ENCODE measurements around the gene ARHGEF18. TPM values are rescaled to one million over a fixed set of nuclear protein-coding genes. Genes with fewer than 3 reads are reported as not detected.

ARHGEF18 gene
- total and polyA plus RNA-seq, 7 experiments from 2014 or later = 3.9 to 132 (median 124) TPM

DNA sequence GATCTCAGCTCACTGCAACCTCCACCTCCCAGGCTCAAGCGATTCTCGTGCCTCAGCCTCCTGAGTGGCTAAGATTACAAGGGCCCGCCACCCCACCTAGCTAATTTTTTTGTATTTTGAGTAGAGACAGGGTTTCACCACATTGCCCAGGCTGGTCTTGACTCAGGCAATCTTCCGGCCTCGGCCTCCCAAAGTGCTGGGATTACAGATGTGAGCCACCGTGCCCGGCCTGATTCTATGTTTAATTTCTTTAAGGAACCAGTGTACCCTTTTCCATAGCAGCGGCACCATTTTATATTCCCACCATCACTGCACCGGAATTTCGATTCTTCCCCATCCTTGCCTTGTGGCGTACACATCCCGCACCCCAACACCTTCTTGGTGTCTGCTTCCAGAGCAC lies 36.8 kb upstream of the ARHGEF18 start:
- Mint-ChIP-seq H3K4me1 (no peaks in the 10 kb centered on the region), H3K27ac (no peak overlapping the region), H3K9me3 (no peaks in the 10 kb centered on the region), H3K27me3 (no peaks in the 10 kb centered on the region), H3K36me3 (peaks cover 0 to 3% (median 0%) of the 10 kb centered on the region in 5 donors), H3K4me3 (no peak overlapping the region)
- intact Hi-C loops (cut with micrococcal nuclease) = no loop called here
- ATAC-seq (no peak), DNase-seq (no peak)
- Histone ChIP-seq H3K4me3 (ENCODE audit: low read length) (no peak overlapping the region), H3K4me1 (ENCODE audit: control insufficient read depth in 2 of 2, insufficient read depth in 2 of 2, low read length in 2 of 2) (no peaks in the 10 kb centered on the region), H3K9me3 (ENCODE audit: control insufficient read depth in 2 of 3, low read length in 3 of 3) (no peaks in the 10 kb centered on the region), H3K27ac (ENCODE audit: low read depth, low read length) (no peak overlapping the region), H3K36me3 (ENCODE audit: control insufficient read depth in 2 of 3, insufficient read depth in 3 of 3, low read length in 3 of 3) (no peaks in the 10 kb centered on the region), H3K27me3 (ENCODE audit: control insufficient read depth in 2 of 2, insufficient read depth in 2 of 2, low read length in 2 of 2) (no peaks in the 10 kb centered on the region)
- CTCF ChIA-PET = no interaction called here
- POLR2A ChIA-PET = no interaction called here

- H3K27me3 Mint-ChIP-seq = no peaks in the 10 kb centered on the region
- Histone ChIP-seq H3K27ac (ENCODE audit: low read depth, low read length) (no peak overlapping the region), H3K36me3 (ENCODE audit: control insufficient read depth in 2 of 3, insufficient read depth in 3 of 3, low read length in 3 of 3) (no peaks in the 10 kb centered on the region), H3K27me3 (ENCODE audit: control insufficient read depth in 2 of 2, insufficient read depth in 2 of 2, low read length in 2 of 2) (no peaks in the 10 kb centered on the region), H3K4me3 (ENCODE audit: low read length) (no peak overlapping the region), H3K4me1 (ENCODE audit: control insufficient read depth in 2 of 2, insufficient read depth in 2 of 2, low read length in 2 of 2) (no peaks in the 10 kb centered on the region), H3K9me3 (ENCODE audit: control insufficient read depth in 2 of 3, low read length in 3 of 3) (no peaks in the 10 kb centered on the region)
- ChIA-PET POLR2A (no interaction called here), CTCF (no interaction called here)
- no peaks in the 10 kb centered on the region for H3K4me1 Mint-ChIP-seq
- DNase-seq = no peak
- intact Hi-C loops (cut with micrococcal nuclease) = no loop called here
- no peak overlapping the region for H3K27ac Mint-ChIP-seq
- H3K9me3 Mint-ChIP-seq = peaks cover 0 to 2% (median 0%) of the 10 kb centered on the region in 11 donors
- ATAC-seq = no peak
- peaks cover 0 to 3% (median 0%) of the 10 kb centered on the region in 5 donors for H3K36me3 Mint-ChIP-seq
- no peak overlapping the region for H3K4me3 Mint-ChIP-seq
These were observed 35.9 kb upstream of the ARHGEF18 start for GRCh38 chr19:7312816-7313215.

- ChIA-PET POLR2A (no interaction called here), CTCF (no interaction called here)
- no peaks in the 10 kb centered on the region for H3K4me1 ChIP-seq (ENCODE audit: control insufficient read depth in 2 of 2, insufficient read depth in 2 of 2, low read length in 2 of 2)
- Mint-ChIP-seq H3K27ac (no peak overlapping the region), H3K27me3 (no peaks in the 10 kb centered on the region), H3K4me1 (no peaks in the 10 kb centered on the region), H3K4me3 (no peak overlapping the region), H3K9me3 (peaks cover 0 to 9% (median 5%) of the 10 kb centered on the region in 11 donors), H3K36me3 (peaks cover 0 to 6% (median 5%) of the 10 kb centered on the region in 5 donors)
- no peaks in the 10 kb centered on the region for H3K36me3 ChIP-seq (ENCODE audit: control insufficient read depth in 2 of 3, insufficient read depth in 3 of 3, low read length in 3 of 3)
- no peaks in the 10 kb centered on the region for H3K9me3 ChIP-seq (ENCODE audit: control insufficient read depth in 2 of 3, low read length in 3 of 3)
- ATAC-seq (no peak), DNase-seq (no peak)
- H3K27me3 ChIP-seq (ENCODE audit: control insufficient read depth in 2 of 2, insufficient read depth in 2 of 2, low read length in 2 of 2) = no peaks in the 10 kb centered on the region
- no peak overlapping the region for H3K27ac ChIP-seq (ENCODE audit: low read depth, low read length)
- intact Hi-C loops (cut with micrococcal nuclease) = no loop called here
- H3K4me3 ChIP-seq (ENCODE audit: low read length) = no peak overlapping the region
These were observed 30.6 kb upstream of the ARHGEF18 start for GRCh38 chr19:7318176-7318575.

GRCh38 chr19:7326105-7326877 lies 22.4 kb upstream of the ARHGEF18 start:
- ATAC-seq (no peak), DNase-seq (peak in 3 of 9 donors; percentile 7 to 40 (median 33))
- POLR2A ChIA-PET = no interaction called here
- H3K4me3 Mint-ChIP-seq = no peak overlapping the region
- no peaks in the 10 kb centered on the region for H3K36me3 ChIP-seq (ENCODE audit: control insufficient read depth in 2 of 3, insufficient read depth in 3 of 3, low read length in 3 of 3)
- peaks cover 0 to 8% (median 0%) of the 10 kb centered on the region in 3 experiments for H3K9me3 ChIP-seq (ENCODE audit: control insufficient read depth in 2 of 3, low read length in 3 of 3)
- intact Hi-C loops (cut with micrococcal nuclease) = loop anchor here in 1 of 2 donors (1.0 kb wide), 1 partner anchor 177 kb away; no protein-coding TSS in a partner anchor
- peaks cover 0 to 4% (median 3%) of the 10 kb centered on the region in 5 donors for H3K36me3 Mint-ChIP-seq
- H3K9me3 Mint-ChIP-seq = peaks cover 0 to 14% (median 5%) of the 10 kb centered on the region in 11 donors
- CTCF ChIA-PET = interaction anchor here (0.9 to 1.8 kb wide), 3 partner anchors 15 to 178 kb away, joined by 4 to 5 read pairs (median 4); no protein-coding TSS in a partner anchor
- H3K4me3 ChIP-seq (ENCODE audit: low read length) = no peak overlapping the region
- H3K27ac ChIP-seq (ENCODE audit: low read depth, low read length) = no peak overlapping the region
- H3K4me1 Mint-ChIP-seq = no peaks in the 10 kb centered on the region
- H3K27me3 ChIP-seq (ENCODE audit: control insufficient read depth in 2 of 2, insufficient read depth in 2 of 2, low read length in 2 of 2) = no peaks in the 10 kb centered on the region
- no peaks in the 10 kb centered on the region for H3K27me3 Mint-ChIP-seq
- no peak overlapping the region for H3K27ac Mint-ChIP-seq
- H3K4me1 ChIP-seq (ENCODE audit: control insufficient read depth in 2 of 2, insufficient read depth in 2 of 2, low read length in 2 of 2) = no peaks in the 10 kb centered on the region

GRCh38 chr19:7327802-7328201 lies 20.9 kb upstream of the ARHGEF18 start:
- no peaks in the 10 kb centered on the region for H3K4me1 Mint-ChIP-seq
- H3K9me3 ChIP-seq (ENCODE audit: control insufficient read depth in 2 of 3, low read length in 3 of 3) = peaks cover 0 to 8% (median 0%) of the 10 kb centered on the region in 3 experiments
- H3K27ac Mint-ChIP-seq = no peak overlapping the region
- ATAC-seq (no peak), DNase-seq (no peak)
- no peak overlapping the region for H3K4me3 Mint-ChIP-seq
- no peaks in the 10 kb centered on the region for H3K36me3 ChIP-seq (ENCODE audit: control insufficient read depth in 2 of 3, insufficient read depth in 3 of 3, low read length in 3 of 3)
- no peaks in the 10 kb centered on the region for H3K27me3 ChIP-seq (ENCODE audit: control insufficient read depth in 2 of 2, insufficient read depth in 2 of 2, low read length in 2 of 2)
- POLR2A ChIA-PET = interaction anchor here (0.7 to 0.8 kb wide), 2 partner anchors 179 to 313 kb away, joined by 3 read pairs; no protein-coding TSS in a partner anchor
- H3K4me3 ChIP-seq (ENCODE audit: low read length) = no peak overlapping the region
- H3K27me3 Mint-ChIP-seq = no peaks in the 10 kb centered on the region
- intact Hi-C loops (cut with micrococcal nuclease) = loop anchor here in 1 of 2 donors (1.0 kb wide), 2 partner anchors 13 to 52 kb away; no protein-coding TSS in a partner anchor
- H3K27ac ChIP-seq (ENCODE audit: low read depth, low read length) = no peak overlapping the region
- no peaks in the 10 kb centered on the region for H3K4me1 ChIP-seq (ENCODE audit: control insufficient read depth in 2 of 2, insufficient read depth in 2 of 2, low read length in 2 of 2)
- H3K36me3 Mint-ChIP-seq = peaks cover 0 to 4% (median 3%) of the 10 kb centered on the region in 5 donors
- H3K9me3 Mint-ChIP-seq = peaks cover 0 to 14% (median 5%) of the 10 kb centered on the region in 11 donors
- CTCF ChIA-PET = interaction anchor here (0.7 to 1.4 kb wide), 2 partner anchors 70 to 177 kb away, joined by 3 read pairs; no protein-coding TSS in a partner anchor

- Mint-ChIP-seq H3K4me3 (no peak overlapping the region), H3K27ac (no peak overlapping the region), H3K4me1 (peaks cover 0 to 3% (median 0%) of the 10 kb centered on the region in 7 donors), H3K9me3 (peaks cover 0 to 14% (median 5%) of the 10 kb centered on the region in 11 donors), H3K36me3 (peaks cover 0 to 4% (median 3%) of the 10 kb centered on the region in 5 donors), H3K27me3 (no peaks in the 10 kb centered on the region)
- H3K9me3 ChIP-seq (ENCODE audit: control insufficient read depth in 2 of 3, low read length in 3 of 3) = peaks cover 0 to 8% (median 0%) of the 10 kb centered on the region in 3 experiments
- CTCF ChIA-PET = interaction anchor here (1.2 kb wide), 1 partner anchor 51 kb away, joined by 3 read pairs; no protein-coding TSS in a partner anchor
- peak in 1 of 9 donors; percentile 30 for DNase-seq
- no peak overlapping the region for H3K27ac ChIP-seq (ENCODE audit: low read depth, low read length)
- no peaks in the 10 kb centered on the region for H3K27me3 ChIP-seq (ENCODE audit: control insufficient read depth in 2 of 2, insufficient read depth in 2 of 2, low read length in 2 of 2)
- POLR2A ChIA-PET = no interaction called here
- no peaks in the 10 kb centered on the region for H3K36me3 ChIP-seq (ENCODE audit: control insufficient read depth in 2 of 3, insufficient read depth in 3 of 3, low read length in 3 of 3)
- no peaks in the 10 kb centered on the region for H3K4me1 ChIP-seq (ENCODE audit: control insufficient read depth in 2 of 2, insufficient read depth in 2 of 2, low read length in 2 of 2)
- ATAC-seq = no peak
- H3K4me3 ChIP-seq (ENCODE audit: low read length) = no peak overlapping the region
- intact Hi-C loops (cut with micrococcal nuclease) = loop anchor here in 1 of 2 donors (1.0 kb wide), 2 partner anchors 13 to 52 kb away; no protein-coding TSS in a partner anchor
These were observed 20.1 kb upstream of the ARHGEF18 start for GRCh38 chr19:7328647-7329046.
